Body of pancreas (tissue), 4 donors: ENCODE data around the gene TRAK1. TPM values are rescaled to one million over a fixed set of nuclear protein-coding genes. Genes with fewer than 3 reads are reported as not detected.

Experiments used
- ATAC-seq: fragments of 150-250 bp; one replicate; pipeline ENCODE4 v1.9.1; 2016
- DNase-seq, 4 donors: peaks; one replicate each; pipeline ENCODE4 v3.0.0-alpha.2; 2019
- H3K27ac ChIP-seq, 4 donors: fragments of 200-600 bp; sonication (generic); 1 replicate in 3 of 4; 2 replicates in 1 of 4; pipeline versions ENCODE4 v1.5.1 to v1.6.1; 2016 to 2019; ENCODE audit warnings: mild to moderate bottlenecking in 1 of 4, mixed read lengths in 1 of 4, moderate library complexity in 1 of 4
- H3K27me3 ChIP-seq, 2 donors: fragments of 200-600 bp; sonication (generic); one replicate each; pipeline ENCODE4 v1.6.0; 2016; ENCODE audit warnings: mild to moderate bottlenecking in 1 of 2
- H3K36me3 ChIP-seq, 2 donors: fragments of 200-600 bp; sonication (generic); replicated peaks in 1 of 2; 2 replicates each; pipeline ENCODE4 v1.5.1; 2016; ENCODE audit warnings: low read depth in 2 of 2; ENCODE audit not compliant: insufficient read depth in 1 of 2
- H3K4me1 ChIP-seq: fragments of 200-600 bp; sonication (generic); one replicate; pipeline ENCODE4 v1.6.0; 2016
- H3K4me3 ChIP-seq, 2 donors: fragments of 200-600 bp; sonication (generic); 1 replicate in 1 of 2; 2 replicates in 1 of 2; pipeline ENCODE4 v1.5.1; 2016 to 2019
- H3K9me3 ChIP-seq, 3 donors: fragments of 200-600 bp; sonication (generic); 1 replicate in 2 of 3; 2 replicates in 1 of 3; pipeline ENCODE4 v1.5.1; 2016
- POLR2A ChIP-seq, 3 donors: fragments of 450-650 bp; IDR thresholded peaks; one replicate each; pipeline ENCODE4 v1.6.1; 2016; ENCODE audit warnings: antibody characterized with exemption in 3 of 3, mild to moderate bottlenecking in 2 of 3
- WGBS, 2 donors: methylation state at CpG; one replicate each; pipeline ENCODE4 v1.1.5; 2017; 5-methylcytosine and 5-hydroxymethylcytosine counted together
- intact Hi-C: fragments of 100-400 bp; cut with DNase I; formaldehyde crosslinking; loops from one replicate; pipeline ENCODE4 v1.15.1; 2023
- total RNA-seq, 2 donors: library from RNA; depleted of rRNA; stranded (reverse); fragments of >200 nt; gene quantifications; one replicate each; pipeline ENCODE4 v1.1.0, GENCODE V29; 2016
- TF ChIP-seq, protein P1 (sequence below), 7 experiments: fragments of 450-650 bp in 4 of 7; fragments of 200-600 bp in 3 of 7; sonication (generic) in 3 of 7; IDR thresholded peaks; one replicate each; pipeline ENCODE4 v1.5.1; 2016 to 2019; ENCODE audit warnings: antibody characterized with exemption in 7 of 7

Gene TRAK1
- total RNA-seq, 2 donors from 2014 or later, result 17.1 to 24.1 TPM

DNA sequence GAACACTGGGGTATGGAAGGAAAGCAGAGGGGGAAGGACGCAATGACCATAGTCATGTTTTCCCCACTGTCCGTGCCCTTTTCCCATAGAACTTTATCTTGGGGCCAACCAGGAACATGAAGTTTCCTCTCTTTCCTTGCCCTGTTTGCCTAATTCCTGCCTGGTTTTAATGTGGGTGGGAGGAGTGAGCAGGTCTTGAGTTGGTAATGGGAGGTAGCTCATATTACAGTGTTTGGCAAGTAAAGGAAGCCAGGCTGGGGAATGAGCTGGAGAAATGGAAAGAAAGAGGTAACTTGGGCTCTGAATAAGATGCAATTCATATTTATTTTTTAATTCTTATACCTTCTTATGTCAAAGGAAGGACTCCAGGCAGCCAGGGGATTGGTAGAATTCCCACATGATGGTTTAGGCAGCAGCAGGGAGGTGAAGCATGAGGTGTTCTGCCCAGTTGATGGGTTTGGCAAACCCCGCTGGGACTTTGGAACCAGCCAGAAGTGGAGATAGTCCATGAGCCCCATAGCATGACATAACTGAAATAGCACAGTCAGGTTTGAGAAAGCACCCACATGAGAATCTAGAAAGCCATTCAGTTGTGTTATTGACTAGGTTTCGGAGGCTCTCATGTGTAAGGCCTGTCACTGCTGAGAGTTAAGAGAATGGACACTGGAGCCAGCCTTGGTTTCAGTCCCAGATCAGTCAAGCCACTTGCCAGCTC lies 114.8 kb downstream of the TRAK1 start:
- DNase-seq (no peak), ATAC-seq (no peak)
- no peaks in the 10 kb centered on the region for H3K27me3 ChIP-seq
- H3K9me3 ChIP-seq, result no peaks in the 10 kb centered on the region
- no peaks in the 10 kb centered on the region for H3K4me1 ChIP-seq
- peaks cover 4 to 7% of the 10 kb centered on the region in 2 donors for H3K36me3 ChIP-seq
- no peak overlapping the region for H3K4me3 ChIP-seq
- no peak for TF ChIP-seq POLR2A (IDR thresholded peaks at IDR 0.05)
- TF ChIP-seq, protein P1, sequence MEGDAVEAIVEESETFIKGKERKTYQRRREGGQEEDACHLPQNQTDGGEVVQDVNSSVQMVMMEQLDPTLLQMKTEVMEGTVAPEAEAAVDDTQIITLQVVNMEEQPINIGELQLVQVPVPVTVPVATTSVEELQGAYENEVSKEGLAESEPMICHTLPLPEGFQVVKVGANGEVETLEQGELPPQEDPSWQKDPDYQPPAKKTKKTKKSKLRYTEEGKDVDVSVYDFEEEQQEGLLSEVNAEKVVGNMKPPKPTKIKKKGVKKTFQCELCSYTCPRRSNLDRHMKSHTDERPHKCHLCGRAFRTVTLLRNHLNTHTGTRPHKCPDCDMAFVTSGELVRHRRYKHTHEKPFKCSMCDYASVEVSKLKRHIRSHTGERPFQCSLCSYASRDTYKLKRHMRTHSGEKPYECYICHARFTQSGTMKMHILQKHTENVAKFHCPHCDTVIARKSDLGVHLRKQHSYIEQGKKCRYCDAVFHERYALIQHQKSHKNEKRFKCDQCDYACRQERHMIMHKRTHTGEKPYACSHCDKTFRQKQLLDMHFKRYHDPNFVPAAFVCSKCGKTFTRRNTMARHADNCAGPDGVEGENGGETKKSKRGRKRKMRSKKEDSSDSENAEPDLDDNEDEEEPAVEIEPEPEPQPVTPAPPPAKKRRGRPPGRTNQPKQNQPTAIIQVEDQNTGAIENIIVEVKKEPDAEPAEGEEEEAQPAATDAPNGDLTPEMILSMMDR (IDR thresholded peaks at IDR 0.05), result no peak
- intact Hi-C loops, result no loop called here
- H3K27ac ChIP-seq, result no peak overlapping the region
- WGBS, 2 donors, result 95 to 99% methylated on average over 4 of the region's 4 CpGs

DNA sequence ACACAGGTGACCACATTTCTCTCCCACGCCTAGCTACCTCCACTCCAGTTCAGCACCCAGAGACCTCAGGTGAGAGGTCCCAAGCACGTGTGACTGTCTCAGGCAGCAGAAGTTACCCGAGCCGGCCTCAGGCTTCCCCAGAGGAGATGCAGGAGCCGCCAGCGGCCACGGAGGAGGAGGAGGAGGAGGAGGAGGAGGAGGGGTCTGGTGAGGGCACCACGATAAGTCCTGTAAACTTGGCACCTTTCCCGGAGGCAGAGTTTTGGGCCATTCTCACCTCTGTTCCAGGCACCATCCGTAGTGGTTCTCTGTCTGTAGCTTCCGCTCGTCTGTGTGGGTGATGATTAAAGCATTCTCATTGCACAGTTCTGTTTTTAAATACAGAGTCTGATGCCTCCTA lies 118.8 kb downstream of the TRAK1 start:
- DNase-seq, result no peak
- WGBS, 2 donors, result 77% methylated on average over 12 of the region's 12 CpGs
- intact Hi-C loops, result no loop called here
- no peak for TF ChIP-seq POLR2A (IDR thresholded peaks at IDR 0.05)
- TF ChIP-seq, protein P1 (IDR thresholded peaks at IDR 0.05), result no peak
- Histone ChIP-seq H3K36me3 (peaks cover 0 to 2% of the 10 kb centered on the region in 2 donors), H3K4me1 (no peaks in the 10 kb centered on the region), H3K4me3 (no peak overlapping the region), H3K27ac (no peak overlapping the region), H3K27me3 (no peaks in the 10 kb centered on the region), H3K9me3 (no peaks in the 10 kb centered on the region)
- no peak for ATAC-seq

DNA sequence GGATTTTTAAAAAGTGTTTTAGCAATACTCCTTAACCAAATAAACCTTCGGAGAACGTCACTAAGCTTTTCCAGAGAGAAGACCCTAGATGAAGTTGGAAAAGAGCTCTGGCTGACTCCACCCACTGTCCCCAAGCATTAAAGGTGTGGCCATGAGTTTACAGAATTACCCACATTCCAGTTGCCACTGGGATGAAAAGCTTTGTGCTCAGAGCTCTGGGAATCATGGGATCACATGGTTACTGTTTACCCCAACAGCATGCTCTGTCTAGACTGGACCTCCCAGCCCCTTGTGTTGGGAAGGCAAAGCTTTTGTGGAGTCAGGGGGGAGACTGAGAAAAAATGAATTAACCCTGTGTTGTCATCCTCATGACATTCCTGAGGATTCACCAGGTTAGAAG lies 119.6 kb downstream of the TRAK1 start:
- DNase-seq (no peak), ATAC-seq (no peak)
- no peaks in the 10 kb centered on the region for H3K27me3 ChIP-seq
- intact Hi-C loops, result no loop called here
- TF ChIP-seq POLR2A (IDR thresholded peaks at IDR 0.05), result no peak
- TF ChIP-seq, protein P1 (IDR thresholded peaks at IDR 0.05), result no peak
- H3K27ac ChIP-seq, result no peak overlapping the region
- no peak overlapping the region for H3K4me3 ChIP-seq
- no peaks in the 10 kb centered on the region for H3K9me3 ChIP-seq
- 66 to 96% methylated on average over 2 of the region's 2 CpGs for WGBS, 2 donors
- peaks cover 0 to 2% of the 10 kb centered on the region in 2 donors for H3K36me3 ChIP-seq
- no peaks in the 10 kb centered on the region for H3K4me1 ChIP-seq

DNA sequence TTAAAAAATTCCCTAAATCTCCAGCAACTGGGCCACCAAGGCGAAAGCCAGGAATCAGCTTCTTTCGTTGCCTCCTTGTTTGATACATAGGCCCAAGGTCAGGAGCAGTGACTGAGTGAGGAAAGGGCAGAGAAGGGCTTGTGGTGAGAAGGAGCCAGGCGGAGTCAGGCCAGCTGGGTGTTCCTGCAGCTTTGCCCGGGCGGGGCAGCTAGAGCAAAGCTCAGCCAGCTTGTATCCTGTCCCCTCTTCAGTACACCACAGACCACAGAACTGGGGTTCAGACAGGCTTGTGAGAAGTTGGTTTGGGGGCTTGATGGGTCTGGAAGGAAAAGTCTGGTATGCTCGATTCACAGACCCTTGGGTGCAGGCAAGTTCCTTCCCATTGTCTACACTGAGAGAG lies 122.3 kb downstream of the TRAK1 start:
- intact Hi-C loops, result no loop called here
- Histone ChIP-seq H3K27ac (no peak overlapping the region), H3K27me3 (no peaks in the 10 kb centered on the region), H3K9me3 (no peaks in the 10 kb centered on the region), H3K4me1 (no peaks in the 10 kb centered on the region), H3K4me3 (no peak overlapping the region), H3K36me3 (peaks cover 0 to 2% of the 10 kb centered on the region in 2 donors)
- TF ChIP-seq POLR2A (IDR thresholded peaks at IDR 0.05), result no peak
- TF ChIP-seq, protein P1 (IDR thresholded peaks at IDR 0.05), result no peak
- ATAC-seq (no peak), DNase-seq (no peak)
- WGBS, 2 donors, result 88 to 90% methylated on average over 6 of the region's 6 CpGs

DNA sequence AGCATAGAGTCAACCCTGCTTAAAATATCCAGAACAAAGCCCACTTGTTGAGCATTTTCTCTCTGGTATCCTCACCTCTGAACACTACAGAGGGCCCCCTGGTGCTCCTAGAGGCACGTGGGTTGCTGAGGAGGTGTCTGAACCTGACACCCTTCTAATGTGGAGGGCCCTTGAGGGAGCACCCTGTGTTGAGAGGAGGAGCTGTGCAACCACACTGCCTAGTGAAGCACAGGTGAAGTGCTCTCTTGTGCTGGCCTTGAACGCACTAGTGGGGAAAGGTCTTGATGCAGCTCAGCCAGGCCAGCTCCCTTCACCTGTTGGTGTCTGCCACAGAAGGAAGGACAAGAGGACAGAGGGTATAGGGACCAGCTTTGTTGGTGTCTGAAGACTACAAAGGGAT lies 122.9 kb downstream of the TRAK1 start:
- no peak for TF ChIP-seq POLR2A (IDR thresholded peaks at IDR 0.05)
- TF ChIP-seq, protein P1 (IDR thresholded peaks at IDR 0.05), result no peak
- ATAC-seq (no peak), DNase-seq (no peak)
- Histone ChIP-seq H3K4me3 (no peak overlapping the region), H3K36me3 (peaks cover 0 to 2% of the 10 kb centered on the region in 2 donors), H3K4me1 (no peaks in the 10 kb centered on the region), H3K27me3 (no peaks in the 10 kb centered on the region), H3K9me3 (no peaks in the 10 kb centered on the region), H3K27ac (no peak overlapping the region)
- intact Hi-C loops, result no loop called here
- WGBS, 2 donors, result 63 to 81% methylated on average over 2 of the region's 2 CpGs
